GM18498 (cell line): ENCODE measurements around the gene ZFPL1.

Experiments
- ATAC-seq: cut with Tn5 transposase; IDR thresholded peaks from one replicate; pipeline ENCODE4 v1.9.1; 2021; ENCODE audit warnings: mild to moderate bottlenecking, moderate library complexity; ENCODE audit not compliant: unreplicated experiment

Gene ZFPL1

GRCh38 chr11:65089621-65090020, 5.6 kb downstream of the ZFPL1 start:
- no peak for ATAC-seq

- ATAC-seq: no peak
These were observed 6.6 kb downstream of the ZFPL1 start for GRCh38 chr11:65090628-65091027.

GRCh38 chr11:65095427-65095826, 11.4 kb downstream of the ZFPL1 start:
- ATAC-seq: no peak

- peak; percentile 86 for ATAC-seq
These were observed 12.2 kb downstream of the ZFPL1 start, which contains the start of gene VPS51 for GRCh38 chr11:65095974-65096806. Gene VPS51 (plus strand): TSS chr11:65096214. CDS start chr11:65096251, 37 bp downstream.

- no peak for ATAC-seq
These were observed 12.9 kb downstream of the ZFPL1 start for GRCh38 chr11:65096926-65097325.

GRCh38 chr11:65100674-65101350, 16.8 kb downstream of the ZFPL1 start:
- ATAC-seq: no peak

- ATAC-seq: no peak
These were observed 18.4 kb downstream of the ZFPL1 start for GRCh38 chr11:65102142-65103095.

GRCh38 chr11:65103476-65103875, 19.5 kb downstream of the ZFPL1 start:
- ATAC-seq: no peak

- ATAC-seq: no peak
These were observed 20.6 kb downstream of the ZFPL1 start for GRCh38 chr11:65104628-65105027.

GRCh38 chr11:65107078-65107477, 23.1 kb downstream of the ZFPL1 start:
- no peak for ATAC-seq

GRCh38 chr11:65107751-65108468, 23.9 kb downstream of the ZFPL1 start:
- no peak for ATAC-seq

GRCh38 chr11:65108469-65109123, 24.6 kb downstream of the ZFPL1 start:
- no peak for ATAC-seq

GRCh38 chr11:65109231-65110198, 25.5 kb downstream of the ZFPL1 start:
- ATAC-seq: no peak

- no peak for ATAC-seq
These were observed 26.4 kb downstream of the ZFPL1 start for GRCh38 chr11:65110354-65110861.

GRCh38 chr11:65111159-65111743, 27.2 kb downstream of the ZFPL1 start:
- ATAC-seq: no peak

- peak; percentile 69 for ATAC-seq
These were observed 27.9 kb downstream of the ZFPL1 start, which contains the start of gene TM7SF2 for GRCh38 chr11:65111744-65112545. Gene TM7SF2 (plus strand): TSS chr11:65111872. CDS start chr11:65112016, 144 bp downstream.
